Posterior vena cava (tissue), 2 donors: ENCODE measurements around the gene SOX1. TPM values are rescaled to one million over a fixed set of nuclear protein-coding genes. Genes with fewer than 3 reads are reported as not detected.

ENCODE experiments used
- DNase-seq: peaks from one replicate; pipeline ENCODE4 v3.0.0-alpha.2; 2020; ENCODE audit warnings: low spot score
- intact Hi-C, 2 donors: fragments of 100-400 bp; cut with DNase I; formaldehyde crosslinking; loops; one replicate each; pipeline versions ENCODE4 v1.14.1 to v1.14.2; 2022 to 2023
- long read RNA-seq, 2 donors: library from polyadenylated mRNA; unstranded; transcript quantifications; one replicate each; pipeline ENCODE4 v2.0.0, GENCODE V29; 2020 to 2021
- total RNA-seq, 2 donors: library from RNA; stranded (reverse); fragmentation: NEBNext Ultra II Directional; extraction: Animal tissue kit (Norgen Biotek cat#: 25700); gene quantifications; one replicate each; pipeline ENCODE4 v1.2.1, GENCODE V29; 2021
- donor health status: DM: yes; HTN: yes; CAD: no.
- donor health status: DM: yes; HTN: yes; CAD: no.

The SOX1 gene
- not detected for total RNA-seq
- long read RNA-seq, donor 1, result 0 reads
- long read RNA-seq, donor 2, result 0 reads

DNA sequence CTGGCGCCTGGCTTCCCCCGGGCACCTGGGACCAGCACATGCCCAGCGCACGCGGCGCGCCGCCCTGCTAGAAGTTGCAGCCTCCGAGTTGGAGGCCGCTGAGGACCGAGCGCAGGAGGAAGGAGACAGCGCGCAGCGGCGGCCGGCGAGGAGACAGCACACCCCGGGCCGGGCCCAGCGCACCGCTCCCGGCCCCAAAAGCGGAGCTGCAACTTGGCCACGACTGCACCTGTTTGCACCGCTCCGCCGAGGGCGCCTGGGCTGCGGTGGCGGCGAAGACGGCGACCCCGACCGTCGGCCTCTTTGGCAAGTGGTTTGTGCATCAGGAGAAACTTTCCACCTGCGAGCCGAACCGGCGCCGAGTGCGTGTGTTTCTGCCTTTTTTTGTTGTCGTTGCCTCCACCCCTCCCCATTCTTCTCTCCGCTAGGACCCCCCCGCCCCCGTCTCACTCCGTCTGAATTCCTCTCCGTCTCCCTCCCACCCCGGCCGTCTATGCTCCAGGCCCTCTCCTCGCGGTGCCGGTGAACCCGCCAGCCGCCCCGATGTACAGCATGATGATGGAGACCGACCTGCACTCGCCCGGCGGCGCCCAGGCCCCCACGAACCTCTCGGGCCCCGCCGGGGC, at the start of gene SOX1:
SOX1 (plus strand) TSS at position 34 of the 626 bp plus-strand sequence; CDS start at position 544, 510 bp downstream.
- no peak for DNase-seq
- intact Hi-C loops, result no loop called here

- DNase-seq, result peak; percentile 51
- intact Hi-C loops, result no loop called here
Measured at GRCh38 chr13:112024577-112024976, 42.4 kb upstream of the SOX1 start.

GRCh38 chr13:112027250-112027649, 39.7 kb upstream of the SOX1 start:
- peak; percentile 76 for DNase-seq
- intact Hi-C loops, result no loop called here

DNA sequence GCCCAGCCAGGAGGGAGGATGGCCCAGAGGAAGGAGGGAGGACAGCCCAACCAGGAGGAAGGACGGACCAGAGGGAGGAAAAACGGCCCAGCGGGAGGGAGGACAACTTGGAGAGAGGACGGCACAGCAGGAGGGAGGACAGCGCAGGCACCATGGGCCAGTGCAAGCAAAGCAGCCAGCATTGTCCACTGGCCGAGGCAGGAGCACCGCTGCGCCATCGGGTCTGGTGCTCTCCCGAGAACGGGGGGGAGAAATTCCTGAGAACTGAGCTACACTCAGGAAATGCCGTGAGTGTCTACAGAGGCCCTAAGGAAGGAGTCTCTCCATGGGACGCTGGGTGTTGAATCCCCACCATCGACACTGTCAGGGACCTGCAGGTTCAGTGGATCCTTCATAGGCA, 38.5 kb upstream of the SOX1 start:
- intact Hi-C loops, result no loop called here
- peak; percentile 63 for DNase-seq

GRCh38 chr13:112029143-112029542, 37.8 kb upstream of the SOX1 start:
- intact Hi-C loops, result no loop called here
- peak; percentile 54 for DNase-seq

GRCh38 chr13:112032186-112032993, 34.6 kb upstream of the SOX1 start:
- no peak for DNase-seq
- intact Hi-C loops, result no loop called here

- intact Hi-C loops, result no loop called here
Measured at GRCh38 chr13:112034231-112034630, 32.7 kb upstream of the SOX1 start.

GRCh38 chr13:112034846-112035245, 32.1 kb upstream of the SOX1 start:
- intact Hi-C loops, result no loop called here
- DNase-seq, result no peak

More at GRCh38 chr13:112034231-112034630, 32.7 kb upstream of the SOX1 start:
- DNase-seq, result no peak

- intact Hi-C loops, result no loop called here
- no peak for DNase-seq
Measured at GRCh38 chr13:112042496-112042895, 24.5 kb upstream of the SOX1 start.

DNA sequence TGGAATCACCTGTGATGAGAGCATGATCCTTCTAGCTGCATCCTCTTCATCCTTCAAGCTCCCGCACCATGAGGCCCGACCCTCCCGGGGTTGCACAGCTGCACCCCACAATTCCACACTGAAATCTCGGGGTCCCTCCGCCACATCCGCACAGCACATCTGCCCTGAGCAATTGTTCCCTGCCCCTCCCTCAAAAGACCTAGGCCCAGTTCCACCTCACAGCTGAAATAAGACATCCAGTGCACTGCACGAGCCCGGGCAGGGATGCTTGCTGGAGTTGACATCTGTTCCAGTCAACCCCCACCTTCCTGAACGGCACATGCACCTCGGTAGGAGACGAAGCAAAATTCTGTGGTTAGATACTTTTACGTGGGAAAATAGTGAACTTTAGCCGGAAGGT, 14.7 kb upstream of the SOX1 start:
- intact Hi-C loops, result no loop called here
- DNase-seq, result no peak

DNA sequence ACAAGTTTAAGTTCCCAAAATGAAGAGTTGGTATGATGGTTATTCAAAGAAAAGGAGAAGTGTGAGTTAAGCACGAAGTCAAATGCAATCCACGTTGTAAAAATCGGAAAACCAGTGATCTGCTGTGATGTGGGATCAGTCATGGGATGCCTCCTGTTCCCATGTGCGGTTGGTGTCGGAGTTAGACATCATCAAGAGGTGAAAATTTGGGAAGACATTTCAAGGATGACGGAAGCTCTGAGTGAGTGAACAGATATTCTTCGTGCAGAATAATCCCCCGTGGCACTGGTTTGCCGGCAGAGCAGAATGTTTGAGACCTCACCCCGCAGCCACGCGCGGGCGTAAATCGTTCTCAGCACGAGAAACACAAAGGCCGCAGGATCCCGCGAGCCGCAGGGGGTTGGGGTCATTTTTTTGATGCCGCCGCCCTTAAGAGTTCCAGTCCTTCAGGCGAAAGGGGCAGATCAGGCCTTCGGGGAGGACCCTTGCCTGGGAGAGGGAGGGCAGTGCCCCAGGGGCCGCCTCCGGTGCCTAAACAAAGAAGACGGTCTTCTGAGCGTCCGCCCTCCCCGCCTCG, 13.7 kb upstream of the SOX1 start:
- intact Hi-C loops, result no loop called here
- no peak for DNase-seq

DNA sequence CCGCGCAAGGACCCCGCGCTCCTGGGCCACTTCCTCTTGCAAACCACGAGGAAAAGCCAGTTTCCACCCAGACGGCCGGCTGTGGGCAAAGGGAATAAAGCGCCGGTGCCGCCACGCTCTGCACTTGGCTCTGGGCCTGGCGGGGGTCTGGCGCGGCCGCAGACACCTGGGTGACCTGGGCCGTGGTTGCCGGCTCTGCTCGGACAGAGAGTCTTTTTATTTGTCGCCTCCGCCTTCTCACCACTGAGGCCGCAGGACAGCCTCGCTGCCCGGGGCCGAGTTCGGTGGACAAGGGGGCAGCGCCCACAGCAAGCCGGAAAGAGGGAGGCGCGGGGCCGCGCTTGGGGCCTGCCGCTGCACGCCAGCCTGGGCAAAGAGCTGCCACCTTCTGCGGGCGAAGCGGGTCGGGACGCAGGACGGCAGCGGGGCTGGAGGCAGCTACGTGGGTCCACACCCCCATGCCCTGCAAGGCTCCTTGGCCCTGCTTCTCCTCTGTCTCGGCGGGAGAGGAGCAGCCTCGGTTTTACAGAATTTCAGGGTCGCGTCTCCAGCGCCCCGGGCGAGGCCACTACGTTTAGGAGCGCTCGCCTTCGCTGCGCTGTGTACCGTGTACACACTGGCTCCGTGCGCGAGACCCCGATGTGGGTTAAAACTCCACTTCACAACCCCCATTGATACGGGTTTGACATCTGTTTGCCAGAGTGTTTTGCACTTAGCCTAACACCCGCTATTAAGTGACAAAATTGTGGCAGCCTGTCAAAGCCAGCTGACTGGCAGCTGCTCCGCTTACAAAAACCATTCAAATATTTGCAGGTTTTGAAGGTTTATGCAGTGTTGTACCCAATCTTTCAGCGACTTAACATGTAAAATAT, 13.0 kb upstream of the SOX1 start:
- no peak for DNase-seq

GRCh38 chr13:112054616-112055015, 12.3 kb upstream of the SOX1 start:
- intact Hi-C loops, result no loop called here
- no peak for DNase-seq

More for the DNA sequence above, 13.0 kb upstream of the SOX1 start:
- intact Hi-C loops, result no loop called here

DNA sequence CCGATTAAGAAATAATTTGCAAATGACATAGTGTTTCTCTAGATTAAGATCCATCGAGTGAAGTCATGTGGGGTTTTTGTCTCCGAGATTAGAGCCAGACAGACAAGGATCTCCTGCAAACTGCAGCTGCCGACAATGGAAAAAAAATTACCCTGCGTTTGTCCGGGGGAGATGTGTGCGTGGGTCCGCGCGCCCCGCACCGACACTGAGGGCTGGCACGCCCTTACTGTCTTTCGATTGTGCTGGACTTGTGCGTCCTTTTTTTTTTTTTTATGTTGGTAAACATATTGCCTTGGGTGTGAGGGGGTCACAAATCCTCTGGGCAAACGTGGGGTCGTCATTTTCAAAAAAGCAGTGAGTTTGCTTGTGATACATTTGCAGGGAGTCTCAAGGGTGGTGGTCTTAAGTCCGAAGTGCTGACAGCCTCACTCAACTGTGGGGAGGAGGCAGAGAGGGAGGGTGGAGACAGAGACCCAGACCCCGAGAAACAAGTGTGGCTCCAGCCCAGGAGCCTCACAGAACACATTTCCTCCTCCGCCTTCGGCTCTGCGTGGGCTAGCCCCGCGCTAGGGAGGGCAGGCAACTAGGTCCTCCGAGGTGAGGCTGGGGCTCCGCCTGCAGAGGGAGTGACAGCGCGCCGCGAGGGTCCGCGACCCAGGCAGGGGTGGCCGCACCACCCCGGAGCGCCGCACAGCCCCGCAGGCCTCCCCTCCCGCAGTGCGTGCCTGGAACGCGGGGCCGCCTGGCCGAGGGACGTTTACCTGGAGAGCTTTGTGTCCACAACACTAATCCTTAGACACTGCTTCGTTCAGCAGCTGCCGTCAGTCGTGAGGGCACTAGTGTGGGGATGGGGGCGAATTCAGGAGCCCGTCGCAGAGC, 11.7 kb upstream of the SOX1 start:
- intact Hi-C loops, result no loop called here
- DNase-seq, result no peak

GRCh38 chr13:112055915-112056269, 11.1 kb upstream of the SOX1 start:
- intact Hi-C loops, result no loop called here
- DNase-seq, result no peak

- no peak for DNase-seq
- intact Hi-C loops, result no loop called here
Measured at GRCh38 chr13:112056284-112056727, 10.6 kb upstream of the SOX1 start.

DNA sequence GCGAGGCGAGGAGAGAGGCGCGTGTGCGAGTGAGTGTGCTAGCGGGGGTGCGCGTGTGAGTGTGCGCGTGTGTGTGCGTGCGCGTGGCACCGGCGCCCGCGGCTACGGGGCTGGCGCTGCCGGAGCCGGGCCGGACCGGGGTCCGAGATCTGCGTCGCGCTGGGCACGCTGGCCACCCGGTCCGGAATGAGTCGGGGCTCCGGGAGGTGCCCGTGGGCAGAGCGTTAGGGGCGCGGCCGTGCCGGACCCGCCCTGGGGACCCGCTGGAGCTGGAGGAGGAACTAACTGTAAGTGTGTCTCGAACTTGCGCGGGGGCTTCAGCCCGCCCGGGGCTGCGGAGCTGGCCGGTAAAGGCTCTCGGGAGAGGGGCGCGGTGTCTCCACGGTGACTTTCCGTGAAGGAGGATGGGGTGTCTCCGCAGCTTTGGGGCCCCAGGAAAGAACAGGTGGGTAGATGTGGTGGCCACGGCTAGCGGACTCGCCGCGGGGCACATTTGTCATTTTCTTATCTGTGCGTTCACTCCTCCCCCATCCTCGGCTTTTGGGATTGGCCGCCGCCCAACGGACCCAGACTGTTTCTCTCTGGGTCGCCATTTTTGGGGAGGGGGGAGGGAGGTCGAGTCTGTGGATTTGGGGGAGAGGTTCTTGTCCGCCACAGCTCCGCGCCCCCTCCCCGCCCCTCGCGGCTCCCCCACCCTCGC, 10.1 kb upstream of the SOX1 start:
- intact Hi-C loops, result no loop called here

DNA sequence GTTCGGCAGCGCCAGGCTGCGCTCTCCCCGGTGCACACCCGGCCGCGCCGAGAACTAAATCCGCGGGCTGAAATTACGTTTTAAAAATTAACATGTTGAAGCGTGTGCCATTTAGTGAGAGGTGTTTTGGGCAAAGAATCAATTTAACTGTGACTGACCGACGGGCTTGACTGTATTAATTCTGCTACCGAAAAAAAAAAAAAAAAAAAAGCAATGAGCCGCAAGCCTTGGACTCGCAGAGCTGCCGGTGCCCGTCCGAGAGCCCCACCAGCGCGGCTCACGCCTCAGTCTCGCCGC, 9.6 kb upstream of the SOX1 start:
- intact Hi-C loops, result no loop called here
- no peak for DNase-seq

More for the DNA sequence above, 10.1 kb upstream of the SOX1 start:
- no peak for DNase-seq
